Nephron progenitor cell (in vitro differentiated cells): ENCODE data around the gene OSBP2.

Experiments used
- DNase-seq: peaks from one replicate; pipeline ENCODE4 v3.0.0; 2021
- H3K27ac Mint-ChIP-seq: 2 replicates; pipeline ENCODE4 v1.8.0; 2021; ENCODE audit warnings: mild to moderate bottlenecking, moderate library complexity, mixed read lengths
- H3K27me3 Mint-ChIP-seq: 2 replicates; pipeline ENCODE4 v1.8.0; 2021; ENCODE audit warnings: mild to moderate bottlenecking, low read depth, mixed read lengths; ENCODE audit not compliant: poor library complexity
- H3K36me3 Mint-ChIP-seq: 2 replicates; pipeline ENCODE4 v1.8.0; 2021; ENCODE audit warnings: low read depth, mixed read lengths
- H3K4me1 Mint-ChIP-seq: 2 replicates; pipeline ENCODE4 v1.8.0; 2021; ENCODE audit warnings: mixed read lengths
- H3K4me3 Mint-ChIP-seq: 2 replicates; pipeline ENCODE4 v1.8.0; 2021; ENCODE audit warnings: mild to moderate bottlenecking, moderate library complexity, mixed read lengths
- H3K9me3 Mint-ChIP-seq: 2 replicates; pipeline ENCODE4 v1.8.0; 2021; ENCODE audit warnings: mild to moderate bottlenecking, moderate library complexity, mixed read lengths
- TF ChIP-seq, protein P1 (sequence below): fragments of 200-600 bp; sonication (generic); IDR thresholded peaks from 2 replicates; pipeline ENCODE4 v1.5.0; 2021; ENCODE audit warnings: antibody characterized with exemption

Gene OSBP2

DNA sequence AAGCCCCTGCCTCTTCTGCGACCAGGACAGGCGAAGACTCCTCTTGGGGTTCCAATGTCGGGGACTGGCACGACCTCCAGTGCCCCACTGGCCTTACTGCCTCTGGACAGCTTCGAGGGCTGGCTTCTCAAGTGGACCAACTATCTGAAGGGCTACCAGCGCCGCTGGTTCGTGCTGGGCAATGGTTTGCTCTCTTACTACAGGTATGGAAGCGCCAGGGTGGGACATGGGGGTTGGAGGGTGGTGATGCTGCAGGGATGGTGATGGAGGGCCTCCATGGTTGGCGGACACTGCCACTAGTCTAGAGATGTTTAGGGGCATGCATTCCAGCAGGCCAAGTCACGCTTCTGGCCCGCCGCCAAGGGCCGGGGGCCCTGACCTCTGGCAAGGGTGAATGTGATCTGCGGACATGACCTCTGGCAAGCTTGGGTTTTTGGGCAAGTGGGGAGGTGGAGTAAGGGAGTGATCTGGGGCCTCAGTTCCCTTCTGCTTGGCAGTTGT is 727 bp downstream of the OSBP2 start:
- no peak overlapping the region for H3K27ac Mint-ChIP-seq
- TF ChIP-seq, protein P1, sequence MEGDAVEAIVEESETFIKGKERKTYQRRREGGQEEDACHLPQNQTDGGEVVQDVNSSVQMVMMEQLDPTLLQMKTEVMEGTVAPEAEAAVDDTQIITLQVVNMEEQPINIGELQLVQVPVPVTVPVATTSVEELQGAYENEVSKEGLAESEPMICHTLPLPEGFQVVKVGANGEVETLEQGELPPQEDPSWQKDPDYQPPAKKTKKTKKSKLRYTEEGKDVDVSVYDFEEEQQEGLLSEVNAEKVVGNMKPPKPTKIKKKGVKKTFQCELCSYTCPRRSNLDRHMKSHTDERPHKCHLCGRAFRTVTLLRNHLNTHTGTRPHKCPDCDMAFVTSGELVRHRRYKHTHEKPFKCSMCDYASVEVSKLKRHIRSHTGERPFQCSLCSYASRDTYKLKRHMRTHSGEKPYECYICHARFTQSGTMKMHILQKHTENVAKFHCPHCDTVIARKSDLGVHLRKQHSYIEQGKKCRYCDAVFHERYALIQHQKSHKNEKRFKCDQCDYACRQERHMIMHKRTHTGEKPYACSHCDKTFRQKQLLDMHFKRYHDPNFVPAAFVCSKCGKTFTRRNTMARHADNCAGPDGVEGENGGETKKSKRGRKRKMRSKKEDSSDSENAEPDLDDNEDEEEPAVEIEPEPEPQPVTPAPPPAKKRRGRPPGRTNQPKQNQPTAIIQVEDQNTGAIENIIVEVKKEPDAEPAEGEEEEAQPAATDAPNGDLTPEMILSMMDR, result no peak
- H3K27me3 Mint-ChIP-seq, result peaks cover 62% of the 10 kb centered on the region
- DNase-seq, result no peak
- no peaks in the 10 kb centered on the region for H3K9me3 Mint-ChIP-seq
- peak overlapping the region; percentile 81 for H3K4me3 Mint-ChIP-seq
- H3K36me3 Mint-ChIP-seq, result no peaks in the 10 kb centered on the region
- H3K4me1 Mint-ChIP-seq, result peaks cover 32% of the 10 kb centered on the region

DNA sequence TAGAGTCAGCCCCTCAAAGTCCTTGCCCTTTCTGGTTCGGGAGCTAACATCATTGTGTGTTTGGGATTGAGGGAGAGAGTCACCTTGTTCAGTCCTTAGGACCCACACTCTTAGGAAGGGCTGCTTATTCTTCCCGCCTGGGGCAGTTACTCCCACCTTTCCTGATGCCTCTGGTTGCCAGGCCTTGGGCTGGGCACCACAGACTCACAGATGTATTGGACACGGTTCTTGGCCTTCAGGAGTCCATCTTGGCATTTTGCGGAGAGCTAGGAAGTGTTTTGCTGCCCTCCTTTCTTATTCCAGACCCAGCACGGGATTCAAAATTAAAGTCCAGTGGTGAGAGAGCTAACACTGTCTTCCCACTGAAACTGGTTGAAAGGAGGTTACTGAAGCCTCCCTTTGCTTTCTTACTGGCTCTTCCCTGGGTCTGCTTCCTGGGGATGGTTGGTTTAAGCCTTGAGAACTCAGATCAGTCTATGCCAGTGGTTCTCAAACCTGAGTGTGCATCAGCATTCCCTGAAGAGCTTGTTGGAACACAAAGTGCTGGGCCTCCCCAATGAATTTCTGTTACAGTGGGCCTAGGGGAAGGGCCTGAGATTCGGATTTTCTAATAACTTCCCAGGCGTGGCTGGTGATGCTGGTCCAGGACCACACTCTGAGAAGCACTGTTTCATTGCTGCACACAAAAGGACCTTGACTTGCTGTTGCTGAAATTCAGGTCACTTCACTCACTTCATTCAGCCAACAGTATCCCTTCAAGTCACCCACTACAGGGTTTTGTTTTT is 1.4 kb downstream of the OSBP2 start:
- Mint-ChIP-seq H3K4me3 (peak overlapping the region; percentile 81), H3K36me3 (no peaks in the 10 kb centered on the region), H3K27me3 (peaks cover 62% of the 10 kb centered on the region), H3K9me3 (no peaks in the 10 kb centered on the region), H3K4me1 (peaks cover 32% of the 10 kb centered on the region), H3K27ac (no peak overlapping the region)
- no peak for DNase-seq
- TF ChIP-seq, protein P1, result no peak

DNA sequence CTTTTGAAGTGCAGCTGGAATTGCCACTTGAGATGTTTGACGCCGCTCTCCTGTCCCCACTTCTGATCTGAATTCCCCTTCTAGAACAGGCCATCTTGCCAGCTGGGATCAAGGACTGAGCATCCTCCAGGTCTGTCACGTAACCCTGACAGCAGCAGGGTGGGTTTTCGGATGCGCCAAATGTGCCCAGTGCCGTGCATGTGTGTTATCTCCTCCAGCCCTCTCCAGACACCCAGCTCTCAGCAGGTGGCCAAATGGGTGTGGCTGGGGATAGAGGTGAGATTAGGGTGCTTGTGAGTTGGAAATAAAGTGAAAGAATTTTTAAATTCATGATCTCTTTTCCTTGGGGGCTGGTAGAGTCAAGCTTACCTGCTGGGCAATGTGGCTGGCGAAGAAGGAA is 3.3 kb downstream of the OSBP2 start:
- Mint-ChIP-seq H3K27me3 (peaks cover 58% of the 10 kb centered on the region), H3K27ac (no peak overlapping the region), H3K4me1 (peaks cover 31% of the 10 kb centered on the region), H3K36me3 (no peaks in the 10 kb centered on the region), H3K4me3 (no peak overlapping the region), H3K9me3 (no peaks in the 10 kb centered on the region)
- TF ChIP-seq, protein P1, result no peak
- no peak for DNase-seq

DNA sequence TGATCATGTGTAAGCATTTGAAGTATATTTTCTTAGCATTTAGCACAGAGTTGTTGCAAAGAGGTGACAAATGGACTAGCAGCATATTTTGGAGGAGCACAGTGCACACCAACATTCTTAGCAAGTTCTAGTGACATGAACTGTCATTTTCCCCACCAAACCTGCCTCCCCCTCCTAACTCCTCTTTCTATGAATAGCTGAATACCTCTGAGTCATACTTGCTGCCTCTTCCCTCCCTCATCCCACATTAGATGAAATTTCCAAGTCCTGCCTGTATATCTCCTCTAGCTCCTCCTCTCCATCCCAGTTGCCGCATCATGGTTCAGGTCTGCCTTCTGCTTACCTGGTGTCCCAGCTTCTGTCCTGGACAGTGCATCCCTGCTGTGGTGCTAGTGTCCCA is 7.2 kb downstream of the OSBP2 start:
- H3K27me3 Mint-ChIP-seq, result peaks cover 40% of the 10 kb centered on the region
- peaks cover 25% of the 10 kb centered on the region for H3K4me1 Mint-ChIP-seq
- H3K4me3 Mint-ChIP-seq, result no peak overlapping the region
- no peak for DNase-seq
- no peak overlapping the region for H3K27ac Mint-ChIP-seq
- H3K36me3 Mint-ChIP-seq, result no peaks in the 10 kb centered on the region
- TF ChIP-seq, protein P1, result no peak
- H3K9me3 Mint-ChIP-seq, result no peaks in the 10 kb centered on the region

DNA sequence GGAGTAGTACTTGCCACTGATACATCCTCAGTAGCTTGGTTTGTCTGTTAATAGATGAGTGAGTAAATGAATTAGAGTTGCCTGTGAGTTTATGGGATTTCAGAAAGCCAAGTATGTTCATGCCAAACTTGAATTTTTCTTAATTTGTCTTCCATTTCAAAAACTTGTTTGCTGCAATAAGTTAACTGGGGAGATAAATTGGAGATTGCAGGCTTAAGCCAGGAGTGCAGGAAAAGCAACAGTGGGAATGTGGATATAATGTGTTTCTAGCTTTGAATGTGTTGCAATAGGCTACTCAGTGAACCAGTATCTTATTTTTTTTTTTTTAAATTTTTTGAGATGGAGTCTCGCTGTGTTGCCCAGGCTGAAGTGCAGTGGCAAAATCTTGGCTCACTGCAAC is 8.2 kb downstream of the OSBP2 start:
- Mint-ChIP-seq H3K4me1 (peaks cover 21% of the 10 kb centered on the region), H3K27me3 (peaks cover 30% of the 10 kb centered on the region), H3K9me3 (no peaks in the 10 kb centered on the region), H3K27ac (no peak overlapping the region), H3K36me3 (no peaks in the 10 kb centered on the region), H3K4me3 (no peak overlapping the region)
- DNase-seq, result no peak
- TF ChIP-seq, protein P1, result no peak

DNA sequence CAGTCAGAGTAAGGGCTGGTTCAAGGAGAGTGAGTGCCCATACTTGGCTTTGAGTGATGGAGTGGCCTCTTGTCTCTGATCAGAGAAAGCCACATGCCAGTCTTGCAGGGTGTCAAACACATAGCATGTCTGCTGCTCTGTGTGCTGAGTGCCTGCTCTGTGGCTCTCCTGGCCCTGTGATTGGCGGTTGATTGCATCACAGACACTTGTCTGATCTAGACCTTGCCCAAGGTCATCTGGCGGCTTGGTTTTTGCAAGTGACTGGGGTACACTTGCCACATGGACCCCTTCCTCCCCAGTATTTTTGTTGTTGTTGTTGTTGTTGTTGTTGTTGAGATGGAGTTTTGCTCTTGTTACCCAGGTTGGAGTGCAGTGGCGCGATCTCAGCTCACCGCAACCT is 10.3 kb downstream of the OSBP2 start:
- no peak overlapping the region for H3K4me3 Mint-ChIP-seq
- TF ChIP-seq, protein P1, result no peak
- peaks cover 4% of the 10 kb centered on the region for H3K9me3 Mint-ChIP-seq
- peaks cover 15% of the 10 kb centered on the region for H3K27me3 Mint-ChIP-seq
- H3K36me3 Mint-ChIP-seq, result no peaks in the 10 kb centered on the region
- no peak overlapping the region for H3K27ac Mint-ChIP-seq
- H3K4me1 Mint-ChIP-seq, result peaks cover 18% of the 10 kb centered on the region
- DNase-seq, result no peak
